ENCODE results near the gene ST3GAL2.

DNA sequence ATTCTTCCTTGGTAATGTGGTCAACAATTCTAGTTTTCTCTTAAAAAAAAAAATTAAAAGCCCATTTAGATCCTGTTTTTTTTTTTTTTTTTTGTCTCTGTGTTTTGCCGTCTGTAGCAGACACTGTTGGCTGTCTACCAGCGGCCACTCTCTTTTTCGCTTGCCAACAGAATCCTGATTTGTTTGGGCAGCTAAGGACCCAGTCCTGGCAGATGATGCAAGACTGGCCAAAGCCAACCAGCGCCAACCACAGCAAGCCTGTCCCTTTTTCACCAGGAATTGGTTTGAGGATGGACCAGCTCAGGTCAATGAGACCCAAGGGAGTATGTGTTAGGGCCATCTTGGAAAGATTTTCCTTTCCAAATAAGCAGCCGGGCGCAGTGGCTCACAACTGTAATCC lies 28.2 kb downstream of the ST3GAL2 start:
- TF ChIP-seq RAD21 (IDR thresholded peaks at IDR 0.05; ENCODE audit: low read depth), result no peak
- TF ChIP-seq YY1 (IDR thresholded peaks at IDR 0.05; ENCODE audit: low read depth), result no peak
- TF ChIP-seq EP300 (IDR thresholded peaks at IDR 0.05; ENCODE audit: borderline replicate concordance), result no peak
- TF ChIP-seq, protein P1, sequence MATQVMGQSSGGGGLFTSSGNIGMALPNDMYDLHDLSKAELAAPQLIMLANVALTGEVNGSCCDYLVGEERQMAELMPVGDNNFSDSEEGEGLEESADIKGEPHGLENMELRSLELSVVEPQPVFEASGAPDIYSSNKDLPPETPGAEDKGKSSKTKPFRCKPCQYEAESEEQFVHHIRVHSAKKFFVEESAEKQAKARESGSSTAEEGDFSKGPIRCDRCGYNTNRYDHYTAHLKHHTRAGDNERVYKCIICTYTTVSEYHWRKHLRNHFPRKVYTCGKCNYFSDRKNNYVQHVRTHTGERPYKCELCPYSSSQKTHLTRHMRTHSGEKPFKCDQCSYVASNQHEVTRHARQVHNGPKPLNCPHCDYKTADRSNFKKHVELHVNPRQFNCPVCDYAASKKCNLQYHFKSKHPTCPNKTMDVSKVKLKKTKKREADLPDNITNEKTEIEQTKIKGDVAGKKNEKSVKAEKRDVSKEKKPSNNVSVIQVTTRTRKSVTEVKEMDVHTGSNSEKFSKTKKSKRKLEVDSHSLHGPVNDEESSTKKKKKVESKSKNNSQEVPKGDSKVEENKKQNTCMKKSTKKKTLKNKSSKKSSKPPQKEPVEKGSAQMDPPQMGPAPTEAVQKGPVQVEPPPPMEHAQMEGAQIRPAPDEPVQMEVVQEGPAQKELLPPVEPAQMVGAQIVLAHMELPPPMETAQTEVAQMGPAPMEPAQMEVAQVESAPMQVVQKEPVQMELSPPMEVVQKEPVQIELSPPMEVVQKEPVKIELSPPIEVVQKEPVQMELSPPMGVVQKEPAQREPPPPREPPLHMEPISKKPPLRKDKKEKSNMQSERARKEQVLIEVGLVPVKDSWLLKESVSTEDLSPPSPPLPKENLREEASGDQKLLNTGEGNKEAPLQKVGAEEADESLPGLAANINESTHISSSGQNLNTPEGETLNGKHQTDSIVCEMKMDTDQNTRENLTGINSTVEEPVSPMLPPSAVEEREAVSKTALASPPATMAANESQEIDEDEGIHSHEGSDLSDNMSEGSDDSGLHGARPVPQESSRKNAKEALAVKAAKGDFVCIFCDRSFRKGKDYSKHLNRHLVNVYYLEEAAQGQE (IDR thresholded peaks at IDR 0.05; ENCODE audit: low read depth), result no peak
- TF ChIP-seq, protein P2, sequence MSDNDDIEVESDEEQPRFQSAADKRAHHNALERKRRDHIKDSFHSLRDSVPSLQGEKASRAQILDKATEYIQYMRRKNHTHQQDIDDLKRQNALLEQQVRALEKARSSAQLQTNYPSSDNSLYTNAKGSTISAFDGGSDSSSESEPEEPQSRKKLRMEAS (IDR thresholded peaks at IDR 0.05), result no peak
- TF ChIP-seq EGR1 (IDR thresholded peaks at IDR 0.05), result no peak
- TF ChIP-seq ZBTB7A (IDR thresholded peaks at IDR 0.05; ENCODE audit: low read depth), result no peak
- no peak for TF ChIP-seq FOXM1 (IDR thresholded peaks at IDR 0.05; ENCODE audit: borderline replicate concordance, low read depth)
- no peak for TF ChIP-seq TAF1 (IDR thresholded peaks at IDR 0.05; ENCODE audit: low read depth)
- TF ChIP-seq, protein P3, sequence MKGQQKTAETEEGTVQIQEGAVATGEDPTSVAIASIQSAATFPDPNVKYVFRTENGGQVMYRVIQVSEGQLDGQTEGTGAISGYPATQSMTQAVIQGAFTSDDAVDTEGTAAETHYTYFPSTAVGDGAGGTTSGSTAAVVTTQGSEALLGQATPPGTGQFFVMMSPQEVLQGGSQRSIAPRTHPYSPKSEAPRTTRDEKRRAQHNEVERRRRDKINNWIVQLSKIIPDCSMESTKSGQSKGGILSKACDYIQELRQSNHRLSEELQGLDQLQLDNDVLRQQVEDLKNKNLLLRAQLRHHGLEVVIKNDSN (IDR thresholded peaks at IDR 0.05), result no peak
- TF ChIP-seq TEAD4 (IDR thresholded peaks at IDR 0.05), result no peak
- no peak for TF ChIP-seq CEBPB (IDR thresholded peaks at IDR 0.05)
- no peak for TF ChIP-seq TCF12 (IDR thresholded peaks at IDR 0.05; ENCODE audit: low read depth)
- TF ChIP-seq NFIC (IDR thresholded peaks at IDR 0.05), result no peak
